HCT116 (cell line): ENCODE measurements around the gene MEIS2.

ENCODE experiments used
- CEBPB ChIP-seq: IDR thresholded peaks from 2 replicates; pipeline ENCODE4 v1.6.1; 2012; ENCODE audit warnings: low read depth
- EGR1 ChIP-seq: IDR thresholded peaks from 2 replicates; pipeline ENCODE4 v1.6.1; 2012; ENCODE audit warnings: low read depth
- ELF1 ChIP-seq: IDR thresholded peaks from 2 replicates; pipeline ENCODE4 v1.6.1; 2012; ENCODE audit warnings: low read depth, borderline replicate concordance
- EZH2 ChIP-seq: fragments of 200-600 bp; sonication (generic); IDR thresholded peaks from 2 replicates; pipeline ENCODE4 v1.6.1; 2017; ENCODE audit warnings: antibody characterized with exemption, mixed run types
- POLR2A ChIP-seq: IDR thresholded peaks from 2 replicates; pipeline ENCODE4 v1.7.0; 2011; ENCODE audit warnings: borderline replicate concordance; ENCODE audit not compliant: insufficient read depth, insufficient read length; ENCODE audit errors: extremely low read depth
- POLR2AphosphoS5 ChIP-seq: IDR thresholded peaks from 2 replicates; pipeline ENCODE4 v1.6.1; 2011; ENCODE audit warnings: mild to moderate bottlenecking, low read depth, low read length, moderate library complexity
- RAD21 ChIP-seq: IDR thresholded peaks from 2 replicates; pipeline ENCODE4 v1.6.1; 2012; ENCODE audit warnings: low read depth, mild to moderate bottlenecking
- SIN3A ChIP-seq: IDR thresholded peaks from 2 replicates; pipeline ENCODE4 v1.6.1; 2012; ENCODE audit warnings: low read depth
- TCF7L2 ChIP-seq: IDR thresholded peaks from 2 replicates; pipeline ENCODE4 v1.7.0; 2011; ENCODE audit warnings: borderline replicate concordance, inconsistent platforms; ENCODE audit not compliant: insufficient read depth, insufficient read length; ENCODE audit errors: extremely low read depth
- YY1 ChIP-seq: IDR thresholded peaks from 2 replicates; pipeline ENCODE4 v1.6.1; 2011; ENCODE audit warnings: low read length, low read depth, moderate library complexity, mild to moderate bottlenecking; ENCODE audit not compliant: insufficient replicate concordance; ENCODE audit errors: extremely low read depth
- ZBTB33 ChIP-seq: IDR thresholded peaks from 2 replicates; pipeline ENCODE4 v1.6.1; 2011; ENCODE audit warnings: mild to moderate bottlenecking, low read length, moderate library complexity; ENCODE audit not compliant: insufficient replicate concordance; ENCODE audit errors: extremely low read depth
- ZNF274 ChIP-seq: fragments of 200-500 bp; sonication (Bioruptor generic); IDR thresholded peaks from 2 replicates; pipeline ENCODE4 v1.6.1; 2014; ENCODE audit warnings: mild to moderate bottlenecking, low read depth, low read length, inconsistent platforms
- TF ChIP-seq, protein P1 (sequence below), 3 experiments: fragments of 200-600 bp in 1 of 3; sonication (generic) in 1 of 3; IDR thresholded peaks in 2 of 3; conservative IDR thresholded peaks in 1 of 3; 2 replicates each; pipeline ENCODE4 v1.5.1; 2012 to 2017; ENCODE audit warnings: low read depth in 2 of 3, low read length in 2 of 3, antibody characterized with exemption in 1 of 3, borderline replicate concordance in 1 of 3, control low read depth in 1 of 3, mild to moderate bottlenecking in 1 of 3, mixed read lengths in 1 of 3, mixed run types in 1 of 3, moderate library complexity in 1 of 3; ENCODE audit not compliant: insufficient read depth in 1 of 3

DNA sequence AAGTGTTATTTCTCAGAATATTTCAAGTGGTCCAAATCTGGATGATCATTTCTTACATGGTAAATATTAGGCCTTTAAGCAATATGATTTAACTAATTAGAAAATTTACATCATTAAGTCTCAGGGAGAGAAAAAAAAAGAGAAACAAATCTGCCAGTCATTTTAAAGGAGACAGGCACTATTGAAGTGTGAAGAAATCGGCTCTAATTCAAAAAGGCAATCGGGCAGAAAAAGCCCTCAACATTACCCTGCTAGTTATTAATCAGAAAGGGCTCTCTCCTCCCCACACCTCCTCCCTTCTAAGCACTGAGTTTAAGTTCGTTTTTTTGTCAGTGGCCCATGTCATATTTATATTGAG, 215.9 kb downstream of the MEIS2 start:
- TF ChIP-seq RAD21 (no peak), POLR2AphosphoS5 (no peak), POLR2A (no peak), CEBPB (no peak), ZNF274 (no peak), EGR1 (no peak), YY1 (no peak), EZH2 (no peak), SIN3A (no peak), ELF1 (no peak), ZBTB33 (no peak), TCF7L2 (no peak)
- TF ChIP-seq, protein P1, sequence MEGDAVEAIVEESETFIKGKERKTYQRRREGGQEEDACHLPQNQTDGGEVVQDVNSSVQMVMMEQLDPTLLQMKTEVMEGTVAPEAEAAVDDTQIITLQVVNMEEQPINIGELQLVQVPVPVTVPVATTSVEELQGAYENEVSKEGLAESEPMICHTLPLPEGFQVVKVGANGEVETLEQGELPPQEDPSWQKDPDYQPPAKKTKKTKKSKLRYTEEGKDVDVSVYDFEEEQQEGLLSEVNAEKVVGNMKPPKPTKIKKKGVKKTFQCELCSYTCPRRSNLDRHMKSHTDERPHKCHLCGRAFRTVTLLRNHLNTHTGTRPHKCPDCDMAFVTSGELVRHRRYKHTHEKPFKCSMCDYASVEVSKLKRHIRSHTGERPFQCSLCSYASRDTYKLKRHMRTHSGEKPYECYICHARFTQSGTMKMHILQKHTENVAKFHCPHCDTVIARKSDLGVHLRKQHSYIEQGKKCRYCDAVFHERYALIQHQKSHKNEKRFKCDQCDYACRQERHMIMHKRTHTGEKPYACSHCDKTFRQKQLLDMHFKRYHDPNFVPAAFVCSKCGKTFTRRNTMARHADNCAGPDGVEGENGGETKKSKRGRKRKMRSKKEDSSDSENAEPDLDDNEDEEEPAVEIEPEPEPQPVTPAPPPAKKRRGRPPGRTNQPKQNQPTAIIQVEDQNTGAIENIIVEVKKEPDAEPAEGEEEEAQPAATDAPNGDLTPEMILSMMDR (IDR thresholded peaks at IDR 0.05 in 2 of 3, conservative IDR thresholded peaks at IDR 0.05 in 1 of 3; ENCODE audit: borderline replicate concordance in 1 of 3, insufficient read depth in 1 of 3, low read depth in 2 of 3, low read length in 2 of 3): no peak
